DND-41 (cell line): ENCODE results near the gene MIDN.

ENCODE experiments used
- ATAC-seq: fragments of 200-7000 bp; cut with Tn5 transposase; 3 replicates; pipeline ENCODE4 v1.9.1; 2021; ENCODE audit warnings: low read depth; ENCODE audit not compliant: insufficient read depth
- DNase-seq: peaks from one replicate; pipeline ENCODE4 v3.0.0-alpha.2; 2020
- H2AFZ ChIP-seq: 2 replicates; pipeline ENCODE4 v1.6.0; 2012; ENCODE audit warnings: low read depth, low read length
- H3K27ac ChIP-seq: 2 replicates; pipeline ENCODE4 v1.5.1; 2012; ENCODE audit warnings: low read length, inconsistent platforms
- H3K27me3 ChIP-seq: fragments of 200-600 bp; sonication (generic); 2 replicates; pipeline ENCODE4 v1.6.0; 2012; ENCODE audit warnings: low read length, mild to moderate bottlenecking, inconsistent platforms; ENCODE audit not compliant: insufficient read depth, poor library complexity
- H3K36me3 ChIP-seq: 2 replicates; pipeline ENCODE4 v1.5.1; 2012; ENCODE audit warnings: low read length, inconsistent platforms; ENCODE audit not compliant: insufficient read depth
- H3K4me1 ChIP-seq: 2 replicates; pipeline ENCODE4 v1.5.1; 2012; ENCODE audit warnings: mild to moderate bottlenecking, low read length; ENCODE audit not compliant: insufficient read depth
- H3K4me2 ChIP-seq: 2 replicates; pipeline ENCODE4 v1.6.0; 2012; ENCODE audit warnings: mild to moderate bottlenecking, moderate library complexity, low read length, inconsistent platforms; ENCODE audit not compliant: insufficient read depth
- H3K4me3 ChIP-seq, 2 experiments: fragments of 200-600 bp in 1 of 2; shearing (Covaris generic) in 1 of 2; 2 replicates each; pipeline ENCODE4 v1.5.1; 2012 to 2016; ENCODE audit warnings: inconsistent platforms in 2 of 2, low read length in 2 of 2, mild to moderate bottlenecking in 2 of 2, low read depth in 1 of 2, moderate library complexity in 1 of 2
- H3K79me2 ChIP-seq: 2 replicates; pipeline ENCODE4 v1.6.0; 2012; ENCODE audit warnings: low read length, inconsistent platforms; ENCODE audit not compliant: insufficient read depth
- H3K9ac ChIP-seq: 2 replicates; pipeline ENCODE4 v1.6.0; 2012; ENCODE audit warnings: low read depth, mild to moderate bottlenecking, inconsistent platforms, low read length, moderate library complexity
- H3K9me3 ChIP-seq: 2 replicates; pipeline ENCODE4 v1.5.1; 2012; ENCODE audit warnings: low read length, moderate library complexity, mild to moderate bottlenecking, inconsistent platforms; ENCODE audit not compliant: insufficient read depth, severe bottlenecking
- H4K20me1 ChIP-seq: 2 replicates; pipeline ENCODE4 v1.6.0; 2012; ENCODE audit warnings: low read length; ENCODE audit not compliant: insufficient read depth
- EZH2 ChIP-seq: IDR thresholded peaks from 3 replicates; pipeline ENCODE4 v1.6.1; 2012; ENCODE audit warnings: borderline replicate concordance, low read depth, mild to moderate bottlenecking, moderate library complexity, low read length, inconsistent platforms; ENCODE audit not compliant: severe bottlenecking
- TF ChIP-seq, protein P1 (sequence below): IDR thresholded peaks from 2 replicates; pipeline ENCODE4 v1.5.1; 2012; ENCODE audit warnings: borderline replicate concordance, low read length, moderate library complexity, mild to moderate bottlenecking; ENCODE audit not compliant: poor library complexity, severe bottlenecking; ENCODE audit errors: extremely low read depth

The MIDN gene

GRCh38 chr19:1279782-1280341 lies 31.5 kb downstream of the MIDN start:
- Histone ChIP-seq H3K9ac (no peak overlapping the region), H4K20me1 (peaks cover 32% of the 10 kb centered on the region), H3K36me3 (peaks cover 39% of the 10 kb centered on the region), H3K4me3 (no peak overlapping the region), H2AFZ (no peak overlapping the region), H3K27me3 (no peaks in the 10 kb centered on the region), H3K9me3 (no peaks in the 10 kb centered on the region), H3K4me2 (no peak overlapping the region), H3K79me2 (peaks cover 21% of the 10 kb centered on the region), H3K4me1 (peaks cover 20% of the 10 kb centered on the region), H3K27ac (no peak overlapping the region)
- peak; percentile 33 for ATAC-seq
- TF ChIP-seq EZH2 = no peak
- TF ChIP-seq, protein P1, sequence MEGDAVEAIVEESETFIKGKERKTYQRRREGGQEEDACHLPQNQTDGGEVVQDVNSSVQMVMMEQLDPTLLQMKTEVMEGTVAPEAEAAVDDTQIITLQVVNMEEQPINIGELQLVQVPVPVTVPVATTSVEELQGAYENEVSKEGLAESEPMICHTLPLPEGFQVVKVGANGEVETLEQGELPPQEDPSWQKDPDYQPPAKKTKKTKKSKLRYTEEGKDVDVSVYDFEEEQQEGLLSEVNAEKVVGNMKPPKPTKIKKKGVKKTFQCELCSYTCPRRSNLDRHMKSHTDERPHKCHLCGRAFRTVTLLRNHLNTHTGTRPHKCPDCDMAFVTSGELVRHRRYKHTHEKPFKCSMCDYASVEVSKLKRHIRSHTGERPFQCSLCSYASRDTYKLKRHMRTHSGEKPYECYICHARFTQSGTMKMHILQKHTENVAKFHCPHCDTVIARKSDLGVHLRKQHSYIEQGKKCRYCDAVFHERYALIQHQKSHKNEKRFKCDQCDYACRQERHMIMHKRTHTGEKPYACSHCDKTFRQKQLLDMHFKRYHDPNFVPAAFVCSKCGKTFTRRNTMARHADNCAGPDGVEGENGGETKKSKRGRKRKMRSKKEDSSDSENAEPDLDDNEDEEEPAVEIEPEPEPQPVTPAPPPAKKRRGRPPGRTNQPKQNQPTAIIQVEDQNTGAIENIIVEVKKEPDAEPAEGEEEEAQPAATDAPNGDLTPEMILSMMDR = peak; percentile 96
- DNase-seq = peak; percentile 81

- Histone ChIP-seq H3K27ac (no peak overlapping the region), H3K36me3 (peaks cover 35% of the 10 kb centered on the region), H3K4me3 (no peak overlapping the region), H3K4me1 (peaks cover 16% of the 10 kb centered on the region), H3K4me2 (no peak overlapping the region), H3K79me2 (peaks cover 20% of the 10 kb centered on the region), H3K27me3 (no peaks in the 10 kb centered on the region), H3K9me3 (no peaks in the 10 kb centered on the region), H3K9ac (no peak overlapping the region), H4K20me1 (peaks cover 29% of the 10 kb centered on the region), H2AFZ (no peak overlapping the region)
- ATAC-seq (no peak), DNase-seq (no peak)
- TF ChIP-seq, protein P1 = no peak
- TF ChIP-seq EZH2 = no peak
Observed at GRCh38 chr19:1280636-1281568, 32.5 kb downstream of the MIDN start.

DNA sequence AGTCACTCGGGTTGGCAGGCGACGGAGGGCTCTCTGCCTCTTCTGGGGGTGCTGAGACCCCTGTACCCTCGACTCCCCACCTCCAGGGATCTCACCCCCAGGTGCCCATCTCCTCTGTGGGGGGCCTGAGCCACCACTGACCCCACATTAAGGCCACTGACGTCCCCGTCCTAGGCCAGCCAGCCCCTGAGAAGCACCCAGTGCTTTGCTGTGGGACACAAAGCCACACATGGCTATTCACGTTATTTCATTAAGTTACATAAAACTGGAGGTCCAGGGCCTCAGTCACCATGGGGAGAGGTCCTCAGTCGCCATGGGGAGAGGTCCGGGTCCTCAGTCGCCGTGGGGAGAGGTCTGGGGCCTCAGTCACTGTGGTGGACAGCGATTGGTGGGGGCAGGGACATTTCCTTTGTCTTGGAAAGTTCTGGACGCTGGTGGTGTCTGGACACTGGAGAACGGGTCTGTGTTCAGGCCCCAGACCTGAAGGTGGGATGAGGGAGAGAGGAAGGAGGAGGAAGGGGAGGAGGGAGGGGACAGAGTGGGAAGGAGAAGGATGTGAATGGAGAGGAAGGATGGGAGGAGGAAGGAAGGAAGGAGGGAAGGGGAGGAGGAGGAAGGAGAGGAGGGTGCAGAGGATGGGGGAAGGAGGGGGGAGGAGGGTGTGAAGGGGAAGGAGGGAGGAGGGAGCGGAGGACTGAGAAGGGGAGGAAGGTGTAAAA lies 33.3 kb downstream of the MIDN start:
- Histone ChIP-seq H3K9me3 (no peaks in the 10 kb centered on the region), H3K79me2 (peaks cover 12% of the 10 kb centered on the region), H3K27me3 (no peaks in the 10 kb centered on the region), H3K27ac (no peak overlapping the region), H3K4me1 (peaks cover 8% of the 10 kb centered on the region), H3K9ac (no peak overlapping the region), H4K20me1 (peaks cover 21% of the 10 kb centered on the region), H2AFZ (no peak overlapping the region), H3K4me2 (no peak overlapping the region), H3K4me3 (no peak overlapping the region), H3K36me3 (peaks cover 32% of the 10 kb centered on the region)
- DNase-seq = no peak
- no peak for ATAC-seq
- no peak for TF ChIP-seq EZH2
- TF ChIP-seq, protein P1 = no peak
